BJ (cell line): ENCODE data around the gene SHH. TPM values are rescaled to one million over a fixed set of nuclear protein-coding genes. Genes with fewer than 3 reads are reported as not detected.

ENCODE experiments used
- CTCF ChIA-PET: fragments of 350-600 bp; formaldehyde crosslinking; extraction: SDS; loops from one replicate; lab custom pipeline; 2021; ENCODE audit warnings: antibody characterized with exemption, inconsistent platforms; lab: Yijun Ruan, JAX
- POLR2A ChIA-PET: fragments of 300-600 bp; sonication (Branson Sonifier 250); formaldehyde crosslinking; extraction: SDS; loops from one replicate; lab custom pipeline; 2021; ENCODE audit warnings: antibody characterized with exemption; lab: Charles Lee
- DNase-seq: peaks from one replicate; pipeline ENCODE4 v3.0.0-alpha.2; 2011; ENCODE audit warnings: low read depth
- H3K27me3 ChIP-seq: 2 replicates; pipeline ENCODE4 v1.6.0; 2011; ENCODE audit warnings: low read length; ENCODE audit not compliant: control insufficient read depth, insufficient read depth
- H3K36me3 ChIP-seq: 2 replicates; pipeline ENCODE4 v1.5.1; 2011; ENCODE audit warnings: low read length; ENCODE audit not compliant: control insufficient read depth, insufficient read depth
- H3K4me3 ChIP-seq: 2 replicates; pipeline ENCODE4 v1.5.1; 2011; ENCODE audit warnings: low read depth, mild to moderate bottlenecking, control low read depth, low read length
- polyA plus RNA-seq: library from polyadenylated mRNA; depleted of rRNA; stranded (reverse); fragments of >200 nt; gene quantifications from 2 replicates; pipeline ENCODE4 v1.2.3, GENCODE V29; 2011
- TF ChIP-seq, protein P1 (sequence below): IDR thresholded peaks from 2 replicates; pipeline ENCODE4 v1.5.1; 2011; ENCODE audit warnings: low read depth, mild to moderate bottlenecking, control low read depth, inconsistent platforms, low read length, moderate library complexity; ENCODE audit not compliant: insufficient read depth

Gene SHH
- polyA plus RNA-seq, 1 experiment: not detected

DNA sequence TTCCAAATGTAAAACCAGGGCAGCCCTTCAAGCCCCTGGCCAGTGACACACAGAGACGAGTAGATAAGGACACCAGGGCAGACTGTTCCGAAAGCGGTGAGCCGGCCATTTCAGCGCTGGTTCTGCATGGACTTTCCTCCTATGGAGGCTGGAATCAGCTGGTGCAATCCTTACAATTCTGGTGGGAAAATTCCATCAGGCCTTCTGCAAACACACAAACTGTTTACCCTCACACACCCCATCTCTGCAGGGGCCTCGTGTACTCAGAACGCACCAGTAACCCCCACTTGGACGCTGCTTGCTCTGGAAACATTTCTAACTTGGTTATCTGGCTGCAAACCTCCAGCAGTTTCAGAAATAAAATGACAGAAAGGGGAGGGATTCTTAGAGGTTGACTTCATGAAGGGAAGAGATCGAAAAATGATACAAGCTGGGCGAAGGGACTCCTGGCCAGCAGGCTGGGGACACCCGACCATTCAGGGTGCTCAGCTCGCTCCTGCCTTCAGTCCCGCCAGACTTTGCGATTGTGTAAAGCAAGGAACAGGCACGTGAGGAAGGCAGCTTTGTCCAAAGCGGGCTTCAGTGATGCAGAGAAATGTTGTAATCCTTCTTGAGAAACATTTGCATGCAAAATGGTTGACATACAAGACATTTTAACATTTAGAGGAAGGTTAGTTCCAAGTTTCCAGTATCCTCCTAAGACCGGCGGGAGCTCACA lies 19.7 kb upstream of the SHH start:
- H3K4me3 ChIP-seq: no peak overlapping the region
- POLR2A ChIA-PET: no interaction called here
- no peak for DNase-seq
- H3K27me3 ChIP-seq: no peaks in the 10 kb centered on the region
- no peaks in the 10 kb centered on the region for H3K36me3 ChIP-seq
- CTCF ChIA-PET: no interaction called here
- TF ChIP-seq, protein P1, sequence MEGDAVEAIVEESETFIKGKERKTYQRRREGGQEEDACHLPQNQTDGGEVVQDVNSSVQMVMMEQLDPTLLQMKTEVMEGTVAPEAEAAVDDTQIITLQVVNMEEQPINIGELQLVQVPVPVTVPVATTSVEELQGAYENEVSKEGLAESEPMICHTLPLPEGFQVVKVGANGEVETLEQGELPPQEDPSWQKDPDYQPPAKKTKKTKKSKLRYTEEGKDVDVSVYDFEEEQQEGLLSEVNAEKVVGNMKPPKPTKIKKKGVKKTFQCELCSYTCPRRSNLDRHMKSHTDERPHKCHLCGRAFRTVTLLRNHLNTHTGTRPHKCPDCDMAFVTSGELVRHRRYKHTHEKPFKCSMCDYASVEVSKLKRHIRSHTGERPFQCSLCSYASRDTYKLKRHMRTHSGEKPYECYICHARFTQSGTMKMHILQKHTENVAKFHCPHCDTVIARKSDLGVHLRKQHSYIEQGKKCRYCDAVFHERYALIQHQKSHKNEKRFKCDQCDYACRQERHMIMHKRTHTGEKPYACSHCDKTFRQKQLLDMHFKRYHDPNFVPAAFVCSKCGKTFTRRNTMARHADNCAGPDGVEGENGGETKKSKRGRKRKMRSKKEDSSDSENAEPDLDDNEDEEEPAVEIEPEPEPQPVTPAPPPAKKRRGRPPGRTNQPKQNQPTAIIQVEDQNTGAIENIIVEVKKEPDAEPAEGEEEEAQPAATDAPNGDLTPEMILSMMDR: no peak

DNA sequence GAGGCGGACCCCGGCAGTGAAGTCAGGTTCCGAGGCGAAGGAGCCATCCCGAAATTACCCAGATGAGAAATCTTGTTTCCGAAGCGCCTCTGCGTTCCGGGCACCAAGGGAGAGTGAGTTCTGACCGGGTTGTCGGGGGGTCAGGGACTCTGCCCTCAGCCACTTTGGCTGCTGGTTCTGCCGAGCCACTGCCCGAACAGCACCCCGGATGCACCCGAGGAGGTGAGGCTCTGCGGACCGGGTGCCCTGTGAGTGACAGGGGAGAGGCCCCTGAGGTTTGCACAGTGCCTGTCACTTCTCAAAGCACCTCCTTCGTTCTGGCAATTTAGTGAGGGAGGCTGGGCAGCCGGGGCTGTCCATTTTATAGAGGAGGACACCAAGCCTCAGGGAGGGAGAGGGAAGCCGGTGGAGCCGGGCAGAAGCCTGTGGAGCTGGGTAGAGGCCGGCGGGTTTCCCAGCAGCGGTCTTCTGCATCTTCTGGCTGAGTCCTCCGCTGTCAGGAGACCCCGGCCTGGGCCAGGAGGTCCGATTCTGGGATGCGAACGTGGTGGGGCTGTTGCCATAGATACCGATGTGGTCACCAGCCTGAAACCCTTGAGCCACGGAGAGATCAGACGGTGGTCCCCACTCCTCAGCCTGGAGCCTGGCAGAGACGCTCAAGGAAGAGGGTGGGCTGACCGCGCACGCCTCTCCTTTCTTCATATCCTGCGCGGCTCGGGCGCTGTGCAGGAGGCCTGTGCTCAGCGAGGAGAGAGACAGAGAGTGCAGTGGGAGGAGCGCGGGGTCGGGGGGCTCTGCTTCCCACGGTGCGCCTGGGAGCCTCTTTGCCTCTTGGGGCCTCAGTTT lies 18.9 kb upstream of the SHH start:
- H3K4me3 ChIP-seq: no peak overlapping the region
- no peaks in the 10 kb centered on the region for H3K36me3 ChIP-seq
- TF ChIP-seq, protein P1: no peak
- no peak for DNase-seq
- no peaks in the 10 kb centered on the region for H3K27me3 ChIP-seq
- ChIA-PET POLR2A (no interaction called here), CTCF (no interaction called here)

DNA sequence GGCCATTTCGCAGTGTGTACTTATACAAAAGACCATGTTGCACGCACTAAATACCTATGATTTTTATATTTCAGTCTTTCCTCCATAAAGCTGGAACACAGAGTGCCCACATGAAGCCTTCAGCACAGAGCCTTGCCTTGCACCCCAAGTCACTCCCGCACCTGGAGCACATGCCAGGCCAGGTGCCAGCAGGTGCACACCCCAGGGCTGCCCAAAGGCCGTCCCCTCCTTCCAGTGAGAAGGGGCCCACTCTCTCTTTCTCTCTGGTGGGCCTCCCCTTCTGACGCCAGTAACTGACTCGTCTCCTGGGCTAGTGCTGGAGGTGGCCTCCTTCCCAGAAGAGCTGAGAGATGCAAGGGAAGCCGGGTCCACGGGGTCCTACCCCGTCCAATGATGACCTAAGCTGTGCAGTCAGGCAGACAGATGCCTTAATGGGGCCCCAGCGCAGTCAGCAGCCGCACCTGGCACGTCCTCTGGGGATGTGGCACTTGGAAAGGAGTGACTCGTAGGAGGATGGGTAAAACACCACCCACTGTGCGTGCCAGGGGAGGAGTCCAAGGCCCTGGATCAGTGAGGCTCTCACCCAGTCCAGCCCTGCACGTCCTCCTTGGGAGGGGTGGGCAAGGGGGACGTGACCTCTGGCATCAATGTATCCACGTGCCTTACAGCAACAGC lies 17.7 kb upstream of the SHH start:
- H3K4me3 ChIP-seq: no peak overlapping the region
- TF ChIP-seq, protein P1: no peak
- ChIA-PET POLR2A (no interaction called here), CTCF (no interaction called here)
- H3K27me3 ChIP-seq: no peaks in the 10 kb centered on the region
- H3K36me3 ChIP-seq: no peaks in the 10 kb centered on the region
- DNase-seq: no peak

DNA sequence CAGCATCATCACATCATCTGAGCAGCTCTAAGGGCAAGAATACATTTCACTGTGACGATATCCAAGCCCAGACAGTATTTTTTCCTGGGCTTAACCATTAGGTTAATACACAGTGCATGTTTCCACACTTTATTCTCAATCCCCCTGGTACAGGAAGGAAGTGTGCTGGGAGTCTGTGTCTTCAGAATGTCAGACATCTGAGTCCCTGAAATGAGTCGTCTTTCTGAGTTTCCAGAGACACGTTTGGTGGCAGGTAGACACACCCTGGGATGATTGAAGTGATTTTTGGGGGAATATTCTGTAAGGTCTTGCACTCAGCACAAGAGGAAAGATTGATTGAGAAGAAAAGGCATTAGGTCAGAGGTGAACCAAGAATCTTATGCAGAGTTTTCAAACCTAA lies 13.1 kb upstream of the SHH start:
- POLR2A ChIA-PET: no interaction called here
- Histone ChIP-seq H3K27me3 (no peaks in the 10 kb centered on the region), H3K4me3 (no peak overlapping the region), H3K36me3 (no peaks in the 10 kb centered on the region)
- DNase-seq: no peak
- CTCF ChIA-PET: no interaction called here
- TF ChIP-seq, protein P1: no peak
